Left colon (tissue), 2 donors: Measurements from ENCODE around the gene USP13. TPM values are rescaled to one million over a fixed set of nuclear protein-coding genes. Genes with fewer than 3 reads are reported as not detected.

Source experiments
- ATAC-seq: fragments of 200-7000 bp; cut with Tn5 transposase; one replicate; pipeline ENCODE4 v1.9.1; 2020; ENCODE audit warnings: mild to moderate bottlenecking, moderate library complexity
- DNase-seq, 2 donors: peaks; one replicate each; pipeline ENCODE4 v3.0.0-alpha.2; 2020
- intact Hi-C, 2 donors: fragments of 100-400 bp; cut with DNase I in 1 of 2; cut with micrococcal nuclease in 1 of 2; formaldehyde crosslinking; loops; one replicate each; pipeline versions ENCODE4 v1.11.2 to v1.14.0; 2022; cut with DNase I, micrococcal nuclease
- total RNA-seq, 2 donors: library from RNA; stranded (reverse); fragmentation: NEBNext Ultra II Directional; extraction: Animal tissue kit (Norgen Biotek cat#: 25700); gene quantifications; one replicate each; pipeline ENCODE4 v1.2.1, GENCODE V29; 2021
- donor health status: DM: no; HTN: no; CAD: no.
- donor health status: DM: yes; HTN: yes; CAD: no.

USP13 gene
- total RNA-seq, 2 donors from 2014 or later = 3.6 to 4.3 TPM

DNA sequence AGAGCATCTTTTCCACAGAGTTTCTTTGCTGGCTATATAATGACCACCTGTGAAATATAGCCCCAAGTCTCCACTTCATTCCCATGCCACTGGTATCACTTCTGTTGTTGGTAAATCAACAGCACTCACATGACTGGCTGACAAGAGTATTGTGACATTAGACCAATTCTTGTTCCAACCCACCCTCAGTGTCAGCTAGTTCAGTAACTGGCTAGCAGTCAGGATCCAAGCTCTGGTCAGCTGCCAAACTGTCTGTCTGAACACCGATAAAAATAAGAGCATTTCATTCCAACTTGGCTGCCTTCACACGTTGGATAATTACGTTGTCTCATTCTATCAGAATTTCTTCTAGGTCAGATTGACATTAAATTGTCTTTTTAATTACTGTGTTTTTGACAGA lies 166.5 kb downstream of the USP13 start:
- DNase-seq = no peak
- ATAC-seq = no peak
- intact Hi-C loops = no loop called here

DNA sequence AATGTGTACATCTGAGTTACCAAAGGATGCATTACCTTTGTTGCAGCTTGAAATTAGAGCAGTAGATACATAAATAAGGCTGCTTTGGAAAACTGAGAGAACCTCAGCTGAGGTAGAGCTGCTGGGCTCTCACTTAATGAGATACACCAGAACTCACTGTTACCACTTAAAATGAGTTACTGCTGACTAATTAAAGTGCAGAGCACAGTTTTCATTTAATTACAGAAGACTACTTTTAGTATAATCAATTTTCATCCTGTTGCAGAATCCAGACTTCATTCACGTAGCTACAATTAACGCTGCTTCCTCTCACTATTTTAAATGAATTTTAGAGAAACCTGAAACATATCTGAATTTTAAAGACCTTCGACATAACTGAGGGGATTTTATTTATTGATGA lies 169.5 kb downstream of the USP13 start:
- DNase-seq (no peak), ATAC-seq (no peak)
- intact Hi-C loops = no loop called here

DNA sequence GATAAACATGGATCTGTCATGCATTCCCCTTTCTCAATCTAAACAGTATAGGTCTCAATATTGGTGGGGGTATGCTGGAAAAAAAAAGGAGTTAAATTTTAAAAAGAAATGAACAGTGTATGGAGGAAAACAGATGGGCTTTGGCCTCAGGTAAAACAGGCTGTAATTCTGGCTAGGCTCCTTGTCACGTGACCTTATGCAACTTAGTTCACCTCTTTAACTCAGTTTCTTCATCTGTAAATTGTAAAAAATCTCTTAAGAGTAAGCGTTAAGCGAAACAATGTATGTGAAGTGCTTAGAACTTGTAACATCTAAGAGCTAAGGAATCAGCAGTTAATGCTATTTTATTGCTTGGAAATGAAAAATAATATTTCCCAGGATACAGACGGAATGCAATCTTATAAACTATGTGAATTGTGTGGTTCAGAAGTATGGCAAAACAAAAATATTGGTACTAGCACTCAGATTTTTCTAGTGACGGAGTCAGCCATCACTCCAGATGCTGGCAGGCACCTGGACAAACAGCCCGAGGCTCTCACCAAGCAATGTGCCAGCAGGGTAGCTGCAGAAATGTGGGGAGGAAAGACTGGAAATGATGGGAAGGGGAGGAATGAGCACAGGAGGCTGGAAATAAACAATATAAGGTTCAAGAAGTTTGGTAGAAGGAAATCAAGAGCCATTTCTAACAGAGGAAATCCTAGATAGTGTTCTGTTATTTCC lies 172.8 kb downstream of the USP13 start:
- intact Hi-C loops = no loop called here

DNA sequence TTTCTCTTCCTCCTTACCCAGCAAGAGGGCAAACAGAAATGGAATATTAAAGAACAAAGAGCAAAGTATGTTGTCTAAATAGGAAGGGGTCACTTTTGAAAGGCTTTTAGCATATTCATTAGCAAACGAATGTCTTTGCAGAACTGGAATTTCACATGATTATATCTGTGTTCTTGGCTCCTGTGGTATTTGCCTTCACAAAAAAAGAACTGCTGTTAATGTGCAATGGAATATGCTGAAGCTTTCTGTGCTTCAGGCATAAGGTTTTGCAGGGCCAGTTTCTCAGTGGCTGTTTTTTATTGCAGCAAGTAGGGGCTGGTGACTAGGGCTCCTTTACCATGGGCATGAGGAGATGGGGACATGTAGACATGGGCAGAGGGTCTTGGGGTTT lies 173.4 kb downstream of the USP13 start:
- no peak for DNase-seq
- intact Hi-C loops = no loop called here

More for the DNA sequence above, 172.8 kb downstream of the USP13 start:
- DNase-seq = no peak
- ATAC-seq = no peak

DNA sequence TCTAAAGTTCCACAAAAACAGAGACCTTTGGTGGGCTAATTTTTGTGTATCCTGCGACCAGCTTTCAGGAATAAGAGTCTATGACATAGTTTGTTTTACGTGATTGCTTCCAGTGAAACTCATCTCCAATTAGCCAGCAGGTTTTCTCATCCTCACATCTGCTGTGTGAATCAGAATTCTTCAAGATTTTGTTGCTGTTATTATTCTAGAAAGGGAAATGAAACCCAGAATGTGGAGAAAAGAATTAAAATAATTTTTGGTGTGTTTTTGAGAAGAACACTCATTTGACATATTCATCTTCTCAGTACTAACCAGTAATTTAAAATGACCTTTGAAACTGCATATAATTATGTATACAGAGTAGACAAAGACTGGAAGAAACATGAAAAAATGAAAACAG lies 175.9 kb downstream of the USP13 start:
- intact Hi-C loops = no loop called here
- DNase-seq (no peak), ATAC-seq (no peak)

More for the DNA sequence above, 173.4 kb downstream of the USP13 start:
- ATAC-seq = no peak

DNA sequence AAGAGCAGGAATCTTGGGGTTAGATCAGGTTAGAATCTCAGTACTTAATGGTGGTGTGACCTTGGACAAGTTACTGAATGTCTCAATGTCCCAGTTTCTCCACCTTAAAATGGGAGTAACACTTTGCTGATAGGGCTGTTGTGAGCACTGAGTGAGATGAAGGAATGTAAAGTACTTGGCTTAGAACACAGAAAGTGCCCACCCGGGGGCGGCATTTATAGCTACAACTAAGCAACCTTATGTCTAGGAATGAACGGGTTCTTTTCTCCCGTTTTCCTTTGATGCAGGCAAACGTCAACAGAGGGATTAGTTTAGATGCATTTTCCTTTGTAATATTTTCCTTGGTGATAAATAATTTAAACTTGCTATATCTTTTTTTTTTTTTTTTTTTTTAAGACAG lies 176.6 kb downstream of the USP13 start:
- ATAC-seq (no peak), DNase-seq (no peak)
- intact Hi-C loops = no loop called here

DNA sequence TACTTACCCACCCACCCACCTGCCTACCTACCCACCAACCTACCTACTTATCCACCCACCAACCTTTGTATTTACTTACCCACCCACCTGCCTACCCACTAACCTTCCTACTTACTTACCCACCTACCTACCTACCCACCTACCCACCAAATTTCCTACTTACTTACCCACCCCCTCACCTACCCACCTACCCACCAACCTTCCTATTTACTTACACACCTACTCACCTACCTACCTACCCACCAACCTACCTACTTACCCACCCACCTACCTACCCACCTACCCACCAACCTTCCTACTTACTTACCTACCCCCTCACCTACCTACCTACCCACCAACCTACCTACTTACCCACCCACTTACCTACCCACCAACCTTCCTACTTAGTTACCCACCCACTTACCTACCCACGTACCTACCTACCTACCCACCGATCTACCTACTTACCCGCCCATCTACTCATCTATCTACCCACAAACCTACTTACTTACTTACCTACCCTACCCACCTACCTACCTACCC lies 179.6 kb downstream of the USP13 start:
- DNase-seq (no peak), ATAC-seq (no peak)
- intact Hi-C loops = no loop called here

DNA sequence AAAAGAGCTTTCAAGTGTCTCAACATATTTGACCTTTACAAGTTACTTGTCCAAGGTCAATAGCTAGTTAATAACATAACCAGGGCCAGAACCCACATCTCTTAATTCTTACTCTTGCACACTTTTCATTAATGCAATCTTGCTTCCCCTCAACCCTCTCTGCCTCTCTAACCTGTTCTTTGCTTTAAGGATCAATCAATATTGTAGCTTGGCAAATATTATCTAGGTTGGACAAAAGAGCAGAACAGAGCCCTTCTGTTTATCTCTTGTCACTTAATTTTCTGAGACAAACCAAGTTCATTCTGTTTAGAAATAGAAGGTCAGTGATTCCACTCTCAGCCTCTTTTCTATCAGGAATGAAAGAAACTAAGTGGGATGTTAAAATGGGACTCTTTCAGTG lies 180.5 kb downstream of the USP13 start:
- intact Hi-C loops = no loop called here
- ATAC-seq (no peak), DNase-seq (no peak)

DNA sequence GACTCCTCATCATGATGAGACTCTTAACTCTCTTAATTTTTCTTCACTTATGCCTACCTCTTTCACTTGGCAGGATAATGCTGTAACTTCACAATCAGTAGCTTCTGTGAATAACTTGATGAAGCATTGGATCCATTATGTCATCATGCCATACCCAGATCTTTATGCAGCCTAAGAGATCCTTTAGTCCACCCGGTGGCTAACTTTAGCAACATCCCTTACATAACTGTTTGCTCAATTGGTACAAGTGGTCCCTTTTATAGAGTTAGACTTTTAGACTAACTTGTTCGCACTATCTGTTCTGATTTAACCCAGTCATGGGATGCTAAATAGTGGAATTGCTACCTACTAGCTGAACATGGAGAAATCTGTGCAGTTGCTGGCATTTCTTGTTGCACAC lies 184.5 kb downstream of the USP13 start:
- intact Hi-C loops = no loop called here

More for the DNA sequence above, 184.5 kb downstream of the USP13 start:
- no peak for ATAC-seq
- DNase-seq = no peak

Other genes starting within 250 kb of the USP13 start
- 1 to 10 TPM; 3.6 to 8.3 TPM for gene GNB4, start 201.6 kb upstream of the USP13 start, total RNA-seq
- gene ACTL6A, start 90.1 kb upstream of the USP13 start, total RNA-seq = 10 to 100 TPM; 31.9 to 33.0 TPM
- 10 to 100 TPM; 29.5 to 37.9 TPM for gene MRPL47, start 48.4 kb upstream of the USP13 start, total RNA-seq
- 100 to 1,000 TPM; 141 to 143 TPM for gene NDUFB5, start 48.2 kb upstream of the USP13 start, total RNA-seq